NCI-H2171 (cell line): ENCODE results near the gene PTGDR.

ENCODE experiments used
- DNase-seq: peaks from one replicate; lab custom pipeline; 2025; lab: John Stamatoyannopoulos, UW

The PTGDR gene

GRCh38 chr14:52312931-52313355 is 45.4 kb downstream of the PTGDR start:
- DNase-seq, result no peak

- DNase-seq, result no peak
Measured at GRCh38 chr14:52313462-52313861, 46.0 kb downstream of the PTGDR start.

- DNase-seq, result no peak
Measured at GRCh38 chr14:52313903-52314594, 46.6 kb downstream of the PTGDR start, which contains the start of gene PTGER2. TSS of gene PTGER2 (plus strand) at chr14:52314312. CDS start at chr14:52314549, 237 bp downstream.

GRCh38 chr14:52314595-52315354 is 47.3 kb downstream of the PTGDR start:
- DNase-seq, result no peak

- DNase-seq, result no peak
Measured at GRCh38 chr14:52315355-52315718, 47.8 kb downstream of the PTGDR start.

- DNase-seq, result no peak
Measured at GRCh38 chr14:52318062-52318461, 50.6 kb downstream of the PTGDR start.

GRCh38 chr14:52318826-52319645 is 51.5 kb downstream of the PTGDR start:
- DNase-seq, result no peak

- no peak for DNase-seq
Measured at GRCh38 chr14:52319919-52320318, 52.4 kb downstream of the PTGDR start.

GRCh38 chr14:52325126-52325525 is 57.6 kb downstream of the PTGDR start:
- no peak for DNase-seq

GRCh38 chr14:52325630-52326029 is 58.1 kb downstream of the PTGDR start:
- DNase-seq, result no peak
